IMR-90 (cell line): ENCODE data around the gene ADAMTS3. TPM values are rescaled to one million over a fixed set of nuclear protein-coding genes. Genes with fewer than 3 reads are reported as not detected.

Source experiments
- ATAC-seq: fragments of 200-7000 bp; cut with Tn5 transposase; 2 replicates; pipeline ENCODE4 v1.9.1; 2020; ENCODE audit warnings: low read depth, mild to moderate bottlenecking, moderate library complexity
- BruUV-seq: library from RNA; stranded (reverse); fragments of 400-500 nt; replicated peaks from 2 replicates; lab custom pipeline; 2021; lab: Mats Ljungman, UMichigan
- CTCF ChIA-PET: fragments of 300-600 bp; formaldehyde crosslinking; extraction: SDS; loops from one replicate; lab custom pipeline; 2021; ENCODE audit warnings: antibody characterized with exemption; lab: Yijun Ruan, JAX
- POLR2A ChIA-PET: fragments of 300-600 bp; sonication (Branson Sonifier 250); formaldehyde crosslinking; loops from one replicate; lab custom pipeline; 2022; ENCODE audit warnings: antibody characterized with exemption; ENCODE audit not compliant: unreplicated experiment; lab: Charles Lee
- DNase-seq: peaks from one replicate; pipeline ENCODE4 v3.0.0; 2013
- H2AFZ ChIP-seq: replicated peaks from 2 replicates; pipeline ENCODE3; 2013; ENCODE audit warnings: low read length, mild to moderate bottlenecking; ENCODE audit not compliant: poor library complexity
- H2AK5ac ChIP-seq: 2 replicates; pipeline ENCODE4 v1.6.1; 2013; ENCODE audit warnings: low read depth, low read length, inconsistent platforms
- H2AK9ac ChIP-seq: replicated peaks from 2 replicates; pipeline ENCODE3; 2013; ENCODE audit warnings: mild to moderate bottlenecking, low read depth, low read length, moderate library complexity; ENCODE audit not compliant: poor library complexity
- H2BK120ac ChIP-seq: 2 replicates; pipeline ENCODE4 v1.6.1; 2013; ENCODE audit warnings: low read depth, low read length, inconsistent platforms
- H2BK15ac ChIP-seq: 3 replicates; pipeline ENCODE4 v1.6.1; 2013; ENCODE audit warnings: low read depth, low read length, inconsistent platforms
- H2BK20ac ChIP-seq: 2 replicates; pipeline ENCODE4 v1.6.1; 2013; ENCODE audit warnings: low read depth, mild to moderate bottlenecking, inconsistent platforms, low read length, moderate library complexity
- H2BK5ac ChIP-seq: 2 replicates; pipeline ENCODE4 v1.6.1; 2013; ENCODE audit warnings: mild to moderate bottlenecking, low read depth, low read length, inconsistent platforms; ENCODE audit not compliant: poor library complexity, severe bottlenecking
- H3K14ac ChIP-seq: replicated peaks from 2 replicates; pipeline ENCODE4 v1.6.1; 2013; ENCODE audit warnings: low read depth, low read length, inconsistent platforms
- H3K18ac ChIP-seq: 2 replicates; pipeline ENCODE4 v1.6.1; 2013; ENCODE audit warnings: low read depth, low read length, control low read depth
- H3K23ac ChIP-seq: 2 replicates; pipeline ENCODE4 v1.6.1; 2013; ENCODE audit warnings: low read depth, low read length, inconsistent platforms
- H3K27ac ChIP-seq: 2 replicates; pipeline ENCODE4 v1.5.1; 2013; ENCODE audit warnings: mild to moderate bottlenecking, control low read depth, low read length; ENCODE audit not compliant: insufficient read depth
- H3K27me3 ChIP-seq: 2 replicates; pipeline ENCODE4 v1.6.1; 2013; ENCODE audit warnings: low read length; ENCODE audit not compliant: control insufficient read depth, insufficient read depth
- H3K36me3 ChIP-seq: 2 replicates; pipeline ENCODE4 v1.6.1; 2013; ENCODE audit warnings: low read length, mixed read lengths; ENCODE audit not compliant: control insufficient read depth, insufficient read depth
- H3K4ac ChIP-seq: 2 replicates; pipeline ENCODE4 v1.6.1; 2013; ENCODE audit warnings: low read depth, low read length, inconsistent platforms
- H3K4me1 ChIP-seq: 2 replicates; pipeline ENCODE4 v1.6.1; 2013; ENCODE audit warnings: low read length, mixed read lengths; ENCODE audit not compliant: control insufficient read depth, insufficient read depth
- H3K4me2 ChIP-seq: 2 replicates; pipeline ENCODE4 v1.6.1; 2013; ENCODE audit warnings: low read depth, mild to moderate bottlenecking, control low read depth, low read length, moderate library complexity
- H3K4me3 ChIP-seq: 2 replicates; pipeline ENCODE4 v1.5.1; 2013; ENCODE audit warnings: low read depth, mild to moderate bottlenecking, control low read depth, low read length, moderate library complexity; ENCODE audit not compliant: insufficient read depth
- H3K56ac ChIP-seq: 2 replicates; pipeline ENCODE4 v1.6.1; 2013; ENCODE audit warnings: low read length, inconsistent platforms; ENCODE audit not compliant: insufficient read depth; ENCODE audit errors: extremely low read depth
- H3K79me1 ChIP-seq, 2 experiments: 2 replicates each; pipeline ENCODE4 v1.6.1; 2013; ENCODE audit warnings: low read length in 2 of 2, inconsistent platforms in 1 of 2, low read depth in 1 of 2
- H3K9ac ChIP-seq: 2 replicates; pipeline ENCODE4 v1.6.1; 2013; ENCODE audit warnings: low read depth, low read length, control low read depth
- H3K9me1 ChIP-seq: 2 replicates; pipeline ENCODE4 v1.6.1; 2013; ENCODE audit warnings: low read length, inconsistent platforms; ENCODE audit not compliant: insufficient read depth
- H3K9me3 ChIP-seq: 2 replicates; pipeline ENCODE4 v1.6.1; 2013; ENCODE audit warnings: low read length; ENCODE audit not compliant: control insufficient read depth, insufficient read depth
- H4K20me1 ChIP-seq: 2 replicates; pipeline ENCODE4 v1.6.1; 2013; ENCODE audit warnings: low read length, inconsistent platforms; ENCODE audit not compliant: insufficient read depth
- H4K5ac ChIP-seq: 2 replicates; pipeline ENCODE4 v1.6.1; 2013; ENCODE audit warnings: mild to moderate bottlenecking, low read depth, low read length, control low read depth
- H4K8ac ChIP-seq, 2 experiments: 2 replicates each; pipeline ENCODE4 v1.6.1; 2013; ENCODE audit warnings: low read depth in 2 of 2, low read length in 2 of 2, control low read depth in 1 of 2, inconsistent platforms in 1 of 2
- H4K91ac ChIP-seq: 2 replicates; pipeline ENCODE4 v1.6.1; 2013; ENCODE audit warnings: low read depth, low read length, inconsistent platforms; ENCODE audit not compliant: insufficient read depth
- NFE2L2 ChIP-seq: fragments of 150-350 bp; IDR thresholded peaks from 2 replicates; pipeline ENCODE4 v1.6.1; 2016; ENCODE audit warnings: low read depth, mild to moderate bottlenecking, low read length
- WGBS, 2 experiments: methylation state at CpG; one replicate each; pipeline versions ENCODE4 v1.1.5 to v1.1.7; 2013; ENCODE audit warnings: missing lambda C conversion rate in 2 of 2; ENCODE audit not compliant: insufficient read length in 1 of 2; ENCODE audit errors: extremely low coverage in 2 of 2; 5-methylcytosine and 5-hydroxymethylcytosine counted together
- dilution Hi-C: fragments of 300-500 bp; cut with HindIII; formaldehyde crosslinking; loops from one replicate; pipeline ENCODE4 v1.14.3; 2018; ENCODE audit warnings: low sequenced_read_pairs; ENCODE audit not compliant: unreplicated experiment
- in situ Hi-C: fragments of 300-500 bp; cut with MboI; formaldehyde crosslinking; loops from 3 replicates; pipeline ENCODE4 v1.14.3; 2019; ENCODE audit warnings: low sequenced_read_pairs, inconsistent platforms, mixed read lengths
- intact Hi-C: fragments of 100-400 bp; cut with micrococcal nuclease; formaldehyde crosslinking; loops from 2 replicates; pipeline ENCODE4 v1.10.0; 2022
- polyA plus RNA-seq, 3 experiments: library from polyadenylated mRNA; depleted of rRNA; stranded (reverse); fragments of >200 nt; gene quantifications; 2 replicates each; pipeline ENCODE4 v1.2.3, GENCODE V29; 2012; ENCODE audit warnings: low replicate concordance in 1 of 3
- total RNA-seq: library from RNA; depleted of rRNA; stranded (reverse); fragments of >200 nt; gene quantifications from 2 replicates; pipeline ENCODE4 v1.2.3, GENCODE V29; 2012

ADAMTS3 gene
- total and polyA plus RNA-seq, 2 of the 4 experiments (the other 2 are of a cell fraction), result 0.68 to 2.9 TPM

DNA sequence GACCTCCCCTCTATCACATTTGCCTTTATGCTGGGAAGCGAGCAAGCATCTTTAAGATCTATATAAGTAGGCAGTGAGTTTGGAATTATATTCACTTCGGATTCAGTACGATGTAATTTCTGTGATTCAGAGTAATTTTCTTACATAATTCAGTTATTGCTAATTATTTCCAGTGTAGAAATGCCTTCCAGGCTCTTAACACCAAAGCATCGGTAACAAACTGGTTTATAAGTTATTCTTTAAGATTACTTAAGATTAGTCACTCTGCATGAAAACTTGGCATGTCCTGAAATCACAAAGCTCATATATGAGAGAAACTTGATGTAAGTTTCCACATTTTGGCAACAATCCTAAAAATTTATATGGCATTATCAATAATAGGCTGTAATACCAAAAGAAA lies 120.8 kb downstream of the ADAMTS3 start:
- Histone ChIP-seq H2BK5ac (no peak overlapping the region), H4K20me1 (no peaks in the 10 kb centered on the region), H3K4ac (no peak overlapping the region), H3K27ac (no peak overlapping the region), H2BK15ac (no peak overlapping the region), H3K9me3 (no peaks in the 10 kb centered on the region), H3K14ac (no peak overlapping the region), H4K5ac (no peak overlapping the region), H4K91ac (no peak overlapping the region), H4K8ac (no peak overlapping the region), H2AFZ (no peak overlapping the region), H3K4me2 (no peak overlapping the region), H3K9me1 (no peaks in the 10 kb centered on the region), H2AK9ac (no peak overlapping the region), H2AK5ac (no peak overlapping the region), H3K27me3 (no peaks in the 10 kb centered on the region), H3K56ac (no peak overlapping the region), H3K36me3 (no peaks in the 10 kb centered on the region), H2BK120ac (no peak overlapping the region), H3K79me1 (no peaks in the 10 kb centered on the region), H3K18ac (no peak overlapping the region), H3K23ac (no peak overlapping the region), H3K4me3 (no peak overlapping the region), H2BK20ac (no peak overlapping the region), H3K9ac (no peak overlapping the region), H3K4me1 (no peaks in the 10 kb centered on the region)
- dilution Hi-C loops, result no loop called here
- BruUV-seq, result no TSS peak
- DNase-seq (no peak), ATAC-seq (no peak)
- no peak for TF ChIP-seq NFE2L2
- ChIA-PET POLR2A (no interaction called here), CTCF (interaction anchor here (1.1 kb wide), 1 partner anchor 10 kb away, joined by 3 read pairs; no protein-coding TSS in a partner anchor)
- intact Hi-C loops, result no loop called here
- in situ Hi-C loops, result no loop called here
- WGBS, 2 experiments, result no CpG with 5 or more reads among the region's 4 CpGs
